Neural cell (in vitro differentiated cells): ENCODE results near the gene C6orf136. TPM values are rescaled to one million over a fixed set of nuclear protein-coding genes. Genes with fewer than 3 reads are reported as not detected.

ENCODE experiments used
- H2AFZ ChIP-seq: fragments of 200-600, 300-800 bp; sonication (generic), shearing (Covaris generic); 2 replicates; pipeline ENCODE4 v1.6.0; 2014; ENCODE audit warnings: low read depth, mild to moderate bottlenecking, antibody characterized with exemption, low read length, moderate library complexity
- H3F3A ChIP-seq: fragments of 200-600 bp; shearing (Covaris generic); 2 replicates; pipeline ENCODE4 v1.6.1; 2016; ENCODE audit warnings: mild to moderate bottlenecking, moderate library complexity, mixed read lengths, antibody characterized with exemption, low read length; ENCODE audit not compliant: insufficient read depth, poor library complexity, severe bottlenecking
- H3K27ac ChIP-seq: fragments of 200-600, 300-800 bp; sonication (generic), shearing (Covaris generic); 2 replicates; pipeline ENCODE4 v1.5.1; 2014; ENCODE audit warnings: mild to moderate bottlenecking, low read length, moderate library complexity
- H3K27me3 ChIP-seq: fragments of 300-800, 200-600 bp; sonication (generic), shearing (Covaris generic); 2 replicates; pipeline ENCODE4 v1.6.0; 2014; ENCODE audit warnings: mild to moderate bottlenecking, low read depth, low read length, moderate library complexity; ENCODE audit not compliant: insufficient read depth
- H3K36me3 ChIP-seq: fragments of 300-800, 200-600 bp; sonication (generic), shearing (Covaris generic); 2 replicates; pipeline ENCODE4 v1.5.1; 2014; ENCODE audit warnings: mild to moderate bottlenecking, antibody characterized with exemption, low read length, moderate library complexity; ENCODE audit not compliant: insufficient read depth
- H3K4me2 ChIP-seq: fragments of 300-800, 200-600 bp; sonication (generic), shearing (Covaris generic); 2 replicates; pipeline ENCODE4 v1.6.0; 2014; ENCODE audit warnings: mild to moderate bottlenecking, low read length
- H3K4me3 ChIP-seq: fragments of 300-800, 200-600 bp; sonication (generic), shearing (Covaris generic); 2 replicates; pipeline ENCODE4 v1.5.1; 2014; ENCODE audit warnings: mild to moderate bottlenecking, low read length, moderate library complexity
- H3K79me2 ChIP-seq: fragments of 200-600 bp; shearing (Covaris generic); replicated peaks from 2 replicates; pipeline ENCODE4 v1.6.0; 2014; ENCODE audit warnings: mild to moderate bottlenecking, low read length, moderate library complexity; ENCODE audit not compliant: insufficient read depth
- H3K9ac ChIP-seq: fragments of 300-800, 200-600 bp; sonication (generic), shearing (Covaris generic); 2 replicates; pipeline ENCODE4 v1.6.1; 2016; ENCODE audit warnings: mild to moderate bottlenecking, low read length, mixed read lengths
- H3K9me2 ChIP-seq: fragments of 200-600 bp; shearing (Covaris generic); 2 replicates; pipeline ENCODE4 v1.6.1; 2016; ENCODE audit warnings: mild to moderate bottlenecking, low read length, mixed read lengths; ENCODE audit not compliant: insufficient read depth
- H3K9me3 ChIP-seq: fragments of 200-600, 300-800 bp; sonication (generic), shearing (Covaris generic); 2 replicates; pipeline ENCODE4 v1.6.1; 2016; ENCODE audit warnings: mild to moderate bottlenecking, mixed run types, low read length, moderate library complexity, mixed read lengths
- H4K20me1 ChIP-seq: fragments of 200-600 bp; shearing (Covaris generic); 2 replicates; pipeline ENCODE4 v1.6.1; 2016; ENCODE audit warnings: mild to moderate bottlenecking, mixed run types; ENCODE audit not compliant: insufficient read depth
- EP300 ChIP-seq: fragments of 450-650 bp; conservative IDR thresholded peaks from 2 replicates; pipeline ENCODE4 v1.6.1; 2014; ENCODE audit warnings: antibody characterized with exemption, mild to moderate bottlenecking, moderate library complexity; ENCODE audit not compliant: poor library complexity, severe bottlenecking
- EZH2 ChIP-seq: fragments of 200-600, 300-800 bp; shearing (Covaris generic), sonication (generic); IDR thresholded peaks from 2 replicates; pipeline ENCODE4 v1.6.1; 2014; ENCODE audit warnings: antibody characterized with exemption, low read length, borderline replicate concordance, mild to moderate bottlenecking; ENCODE audit not compliant: insufficient read depth, poor library complexity, severe bottlenecking
- MXI1 ChIP-seq: fragments of 450-650 bp; conservative IDR thresholded peaks from 2 replicates; pipeline ENCODE4 v1.6.1; 2014; ENCODE audit warnings: antibody characterized with exemption, mild to moderate bottlenecking; ENCODE audit not compliant: poor library complexity, severe bottlenecking
- POLR2AphosphoS5 ChIP-seq: IDR thresholded peaks from 2 replicates; pipeline ENCODE4 v1.6.1; 2012
- RAD21 ChIP-seq: fragments of 450-650 bp; conservative IDR thresholded peaks from 2 replicates; pipeline ENCODE4 v1.6.1; 2014; ENCODE audit warnings: antibody characterized with exemption, mild to moderate bottlenecking, moderate library complexity
- REST ChIP-seq: IDR thresholded peaks from 2 replicates; pipeline ENCODE4 v1.6.1; 2012; ENCODE audit warnings: borderline replicate concordance
- SMC3 ChIP-seq: fragments of 450-650 bp; conservative IDR thresholded peaks from 2 replicates; pipeline ENCODE4 v1.6.1; 2014; ENCODE audit warnings: antibody characterized with exemption, mild to moderate bottlenecking, moderate library complexity; ENCODE audit not compliant: poor library complexity
- TAF1 ChIP-seq: IDR thresholded peaks from 2 replicates; pipeline ENCODE4 v1.6.1; 2012; ENCODE audit warnings: low read depth
- polyA plus RNA-seq: library from polyadenylated mRNA; depleted of rRNA; stranded (reverse); fragments of >200 nt; gene quantifications from 2 replicates; pipeline ENCODE4 v1.2.3, GENCODE V29; 2014
- TF ChIP-seq, protein P1 (sequence below): fragments of 450-650 bp; IDR thresholded peaks from 2 replicates; pipeline ENCODE4 v1.5.1; 2014; ENCODE audit warnings: antibody characterized with exemption, mild to moderate bottlenecking, moderate library complexity; ENCODE audit not compliant: poor library complexity, severe bottlenecking

C6orf136 gene
- polyA plus RNA-seq, 1 donor from 2014 or later, result 12.4 TPM

DNA sequence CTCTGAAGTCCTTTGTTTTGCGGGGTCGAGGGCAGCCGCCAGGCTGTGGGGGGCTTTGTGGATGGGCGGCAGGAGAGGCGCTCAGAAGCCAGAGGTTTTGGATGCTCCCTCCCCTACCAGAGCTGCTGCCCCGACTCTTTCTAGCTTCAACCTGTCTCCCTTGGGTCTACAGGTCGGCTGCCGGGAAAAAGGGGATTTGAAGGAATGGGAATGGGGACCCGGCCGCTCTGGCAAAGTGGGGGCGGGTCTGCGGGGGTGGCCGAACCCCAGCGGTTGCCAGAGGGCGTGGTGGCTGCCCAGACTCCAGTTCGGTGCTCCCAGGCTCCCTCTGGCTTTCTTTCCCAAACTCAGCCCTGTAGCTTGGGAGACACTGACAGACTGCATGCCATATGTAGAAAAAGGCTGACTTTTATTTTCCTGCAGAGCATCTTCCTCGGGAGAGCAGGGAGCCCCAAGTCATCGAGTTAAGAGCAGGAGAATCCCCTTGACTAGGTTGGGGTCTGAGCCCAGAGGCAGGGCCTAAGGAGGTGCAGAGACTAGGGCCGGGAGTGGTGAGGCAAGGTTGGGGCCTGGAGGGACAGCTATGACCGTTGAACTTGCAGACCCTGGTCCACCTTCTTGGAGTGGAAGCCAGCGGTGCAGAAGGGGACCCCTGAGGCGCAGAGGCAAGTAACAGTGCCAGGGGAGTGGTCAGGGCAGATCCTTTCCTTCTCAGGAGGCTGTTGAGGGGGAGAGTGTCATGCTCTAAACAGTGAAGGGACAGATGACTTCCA, 40.9 kb downstream of the C6orf136 start:
- Histone ChIP-seq H3K36me3 (no peaks in the 10 kb centered on the region), H3F3A (no peaks in the 10 kb centered on the region), H3K79me2 (peaks cover 69% of the 10 kb centered on the region), H3K27ac (peak overlapping the region; percentile 94), H3K4me3 (peak overlapping the region; percentile 99), H3K4me2 (peak overlapping the region; percentile 95), H3K27me3 (no peaks in the 10 kb centered on the region), H3K9me3 (no peaks in the 10 kb centered on the region), H2AFZ (peak overlapping the region; percentile 85), H3K9ac (peak overlapping the region; percentile 100), H3K9me2 (no peaks in the 10 kb centered on the region), H4K20me1 (peaks cover 20% of the 10 kb centered on the region)
- TF ChIP-seq REST (peak; percentile 60), TAF1 (peak; percentile 2), POLR2AphosphoS5 (no peak)
- TF ChIP-seq, protein P1, sequence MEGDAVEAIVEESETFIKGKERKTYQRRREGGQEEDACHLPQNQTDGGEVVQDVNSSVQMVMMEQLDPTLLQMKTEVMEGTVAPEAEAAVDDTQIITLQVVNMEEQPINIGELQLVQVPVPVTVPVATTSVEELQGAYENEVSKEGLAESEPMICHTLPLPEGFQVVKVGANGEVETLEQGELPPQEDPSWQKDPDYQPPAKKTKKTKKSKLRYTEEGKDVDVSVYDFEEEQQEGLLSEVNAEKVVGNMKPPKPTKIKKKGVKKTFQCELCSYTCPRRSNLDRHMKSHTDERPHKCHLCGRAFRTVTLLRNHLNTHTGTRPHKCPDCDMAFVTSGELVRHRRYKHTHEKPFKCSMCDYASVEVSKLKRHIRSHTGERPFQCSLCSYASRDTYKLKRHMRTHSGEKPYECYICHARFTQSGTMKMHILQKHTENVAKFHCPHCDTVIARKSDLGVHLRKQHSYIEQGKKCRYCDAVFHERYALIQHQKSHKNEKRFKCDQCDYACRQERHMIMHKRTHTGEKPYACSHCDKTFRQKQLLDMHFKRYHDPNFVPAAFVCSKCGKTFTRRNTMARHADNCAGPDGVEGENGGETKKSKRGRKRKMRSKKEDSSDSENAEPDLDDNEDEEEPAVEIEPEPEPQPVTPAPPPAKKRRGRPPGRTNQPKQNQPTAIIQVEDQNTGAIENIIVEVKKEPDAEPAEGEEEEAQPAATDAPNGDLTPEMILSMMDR, result peak; percentile 23

DNA sequence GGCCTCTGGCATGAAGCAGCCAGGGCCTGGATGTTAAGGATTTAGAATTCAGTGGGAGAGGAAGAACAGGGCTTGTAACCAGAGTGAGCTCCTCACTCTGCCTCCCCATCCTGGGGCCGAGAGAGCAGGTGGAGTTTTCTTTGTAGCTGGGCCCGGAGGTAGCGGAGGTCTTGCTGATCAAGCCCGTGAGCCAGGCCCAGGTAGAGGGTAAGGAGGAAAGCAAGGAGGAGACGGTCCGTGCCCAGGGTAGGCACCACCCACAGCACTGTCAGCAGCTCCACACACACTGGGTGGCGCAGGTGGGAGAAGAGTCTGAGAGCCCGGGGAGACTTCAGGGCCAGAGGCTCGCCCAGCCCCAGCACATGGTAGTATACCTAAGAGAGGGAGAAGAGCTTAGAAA, 41.6 kb downstream of the C6orf136 start:
- Histone ChIP-seq H3K9me3 (no peaks in the 10 kb centered on the region), H3K4me3 (peak overlapping the region; percentile 99), H3K36me3 (no peaks in the 10 kb centered on the region), H3F3A (no peaks in the 10 kb centered on the region), H3K27ac (peak overlapping the region; percentile 94), H3K4me2 (peak overlapping the region; percentile 95), H3K27me3 (no peaks in the 10 kb centered on the region), H3K9ac (peak overlapping the region; percentile 100), H3K9me2 (no peaks in the 10 kb centered on the region), H2AFZ (no peak overlapping the region), H3K79me2 (peaks cover 62% of the 10 kb centered on the region), H4K20me1 (peaks cover 13% of the 10 kb centered on the region)
- TF ChIP-seq TAF1, result no peak
- TF ChIP-seq, protein P1, result no peak
- no peak for TF ChIP-seq REST
- no peak for TF ChIP-seq MXI1
- TF ChIP-seq POLR2AphosphoS5, result no peak
- TF ChIP-seq RAD21, result no peak
- no peak for TF ChIP-seq EP300
- no peak for TF ChIP-seq EZH2
- TF ChIP-seq SMC3, result no peak
